ENCODE data around the gene MISP. TPM values are rescaled to one million over a fixed set of nuclear protein-coding genes. Genes with fewer than 3 reads are reported as not detected.

Gene MISP
- total and polyA plus RNA-seq, 2 of the 13 experiments (the other 11 are each of a cell fraction or from before 2014, with no cell fraction given), result 0.67 to 1.3 TPM

DNA sequence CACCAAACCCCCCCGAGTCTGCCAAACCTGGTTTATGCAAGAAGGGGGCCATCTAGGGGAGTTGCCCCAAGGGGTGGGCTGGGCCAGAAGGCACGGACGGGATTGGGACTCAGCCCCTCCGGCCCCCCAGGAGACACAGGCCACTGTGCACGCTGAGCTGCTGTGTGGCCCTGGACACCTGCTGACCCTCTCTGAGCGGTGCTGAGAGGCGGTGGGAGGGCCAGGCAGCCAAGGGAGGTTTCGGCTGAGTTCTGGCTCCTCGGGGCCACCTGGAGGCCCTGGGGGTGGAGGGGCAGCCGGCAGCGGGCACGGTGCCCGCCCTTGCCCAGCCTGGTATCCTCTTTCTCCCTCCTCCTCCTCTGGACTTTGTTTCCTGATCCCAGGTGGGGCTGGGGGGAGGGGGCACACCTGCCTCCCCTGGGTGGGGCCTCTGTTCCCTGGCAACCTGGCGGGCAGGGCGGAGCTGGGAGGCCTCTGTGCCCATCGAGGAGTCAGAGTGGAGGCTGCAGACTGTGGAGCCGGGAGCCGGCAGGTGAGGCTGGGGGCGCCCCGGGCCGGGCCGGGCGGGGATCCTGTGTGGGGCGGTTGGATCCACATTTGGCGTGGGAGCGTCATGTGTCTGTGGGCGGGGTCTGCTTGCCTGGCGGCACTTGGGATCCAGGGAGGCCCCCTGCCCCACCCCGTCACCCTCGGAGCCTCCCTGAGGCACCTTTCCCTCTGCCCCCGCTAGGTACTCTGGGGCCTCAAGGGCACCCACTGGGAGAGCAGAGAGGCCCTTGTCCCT, at the start of gene MISP (continued):
- TF ChIP-seq ZNF567 (CRISPR knock-in tag; IDR thresholded peaks at IDR 0.05; ENCODE audit: borderline replicate concordance) (no peak), JARID2 (CRISPR knock-in tag; IDR thresholded peaks at IDR 0.05; ENCODE audit: insufficient replicate concordance) (no peak), SMC3 (IDR thresholded peaks at IDR 0.05; ENCODE audit: low read length) (no peak), ZNF556 (CRISPR knock-in tag; IDR thresholded peaks at IDR 0.05; ENCODE audit: borderline replicate concordance) (no peak), ZNF331 (CRISPR knock-in tag; IDR thresholded peaks at IDR 0.05) (no peak), RXRA (CRISPR knock-in tag; IDR thresholded peaks at IDR 0.05) (no peak), HNRNPUL1 (IDR thresholded peaks at IDR 0.05; ENCODE audit: low read depth, low read length) (no peak), ELF4 (CRISPR knock-in tag; IDR thresholded peaks at IDR 0.05; ENCODE audit: borderline replicate concordance) (no peak), RARA (CRISPR knock-in tag; IDR thresholded peaks at IDR 0.05) (no peak), NAIF1 (CRISPR knock-in tag; IDR thresholded peaks at IDR 0.05; ENCODE audit: borderline replicate concordance) (no peak), ZNF629 (CRISPR knock-in tag; conservative IDR thresholded peaks at IDR 0.05) (no peak), RORA (CRISPR knock-in tag; IDR thresholded peaks at IDR 0.05) (no peak), ZNF841 (CRISPR knock-in tag; IDR thresholded peaks at IDR 0.05; ENCODE audit: borderline replicate concordance) (no peak), ZNF678 (CRISPR knock-in tag; IDR thresholded peaks at IDR 0.05) (no peak), SP5 (CRISPR knock-in tag; IDR thresholded peaks at IDR 0.05; ENCODE audit: borderline replicate concordance, low read depth) (no peak), POGZ (CRISPR knock-in tag; IDR thresholded peaks at IDR 0.05) (no peak)
- TF ChIP-seq, protein P1, sequence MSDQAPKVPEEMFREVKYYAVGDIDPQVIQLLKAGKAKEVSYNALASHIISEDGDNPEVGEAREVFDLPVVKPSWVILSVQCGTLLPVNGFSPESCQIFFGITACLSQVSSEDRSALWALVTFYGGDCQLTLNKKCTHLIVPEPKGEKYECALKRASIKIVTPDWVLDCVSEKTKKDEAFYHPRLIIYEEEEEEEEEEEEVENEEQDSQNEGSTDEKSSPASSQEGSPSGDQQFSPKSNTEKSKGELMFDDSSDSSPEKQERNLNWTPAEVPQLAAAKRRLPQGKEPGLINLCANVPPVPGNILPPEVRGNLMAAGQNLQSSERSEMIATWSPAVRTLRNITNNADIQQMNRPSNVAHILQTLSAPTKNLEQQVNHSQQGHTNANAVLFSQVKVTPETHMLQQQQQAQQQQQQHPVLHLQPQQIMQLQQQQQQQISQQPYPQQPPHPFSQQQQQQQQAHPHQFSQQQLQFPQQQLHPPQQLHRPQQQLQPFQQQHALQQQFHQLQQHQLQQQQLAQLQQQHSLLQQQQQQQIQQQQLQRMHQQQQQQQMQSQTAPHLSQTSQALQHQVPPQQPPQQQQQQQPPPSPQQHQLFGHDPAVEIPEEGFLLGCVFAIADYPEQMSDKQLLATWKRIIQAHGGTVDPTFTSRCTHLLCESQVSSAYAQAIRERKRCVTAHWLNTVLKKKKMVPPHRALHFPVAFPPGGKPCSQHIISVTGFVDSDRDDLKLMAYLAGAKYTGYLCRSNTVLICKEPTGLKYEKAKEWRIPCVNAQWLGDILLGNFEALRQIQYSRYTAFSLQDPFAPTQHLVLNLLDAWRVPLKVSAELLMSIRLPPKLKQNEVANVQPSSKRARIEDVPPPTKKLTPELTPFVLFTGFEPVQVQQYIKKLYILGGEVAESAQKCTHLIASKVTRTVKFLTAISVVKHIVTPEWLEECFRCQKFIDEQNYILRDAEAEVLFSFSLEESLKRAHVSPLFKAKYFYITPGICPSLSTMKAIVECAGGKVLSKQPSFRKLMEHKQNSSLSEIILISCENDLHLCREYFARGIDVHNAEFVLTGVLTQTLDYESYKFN (CRISPR knock-in tag; conservative IDR thresholded peaks at IDR 0.05), result no peak
- TF ChIP-seq, protein P2, sequence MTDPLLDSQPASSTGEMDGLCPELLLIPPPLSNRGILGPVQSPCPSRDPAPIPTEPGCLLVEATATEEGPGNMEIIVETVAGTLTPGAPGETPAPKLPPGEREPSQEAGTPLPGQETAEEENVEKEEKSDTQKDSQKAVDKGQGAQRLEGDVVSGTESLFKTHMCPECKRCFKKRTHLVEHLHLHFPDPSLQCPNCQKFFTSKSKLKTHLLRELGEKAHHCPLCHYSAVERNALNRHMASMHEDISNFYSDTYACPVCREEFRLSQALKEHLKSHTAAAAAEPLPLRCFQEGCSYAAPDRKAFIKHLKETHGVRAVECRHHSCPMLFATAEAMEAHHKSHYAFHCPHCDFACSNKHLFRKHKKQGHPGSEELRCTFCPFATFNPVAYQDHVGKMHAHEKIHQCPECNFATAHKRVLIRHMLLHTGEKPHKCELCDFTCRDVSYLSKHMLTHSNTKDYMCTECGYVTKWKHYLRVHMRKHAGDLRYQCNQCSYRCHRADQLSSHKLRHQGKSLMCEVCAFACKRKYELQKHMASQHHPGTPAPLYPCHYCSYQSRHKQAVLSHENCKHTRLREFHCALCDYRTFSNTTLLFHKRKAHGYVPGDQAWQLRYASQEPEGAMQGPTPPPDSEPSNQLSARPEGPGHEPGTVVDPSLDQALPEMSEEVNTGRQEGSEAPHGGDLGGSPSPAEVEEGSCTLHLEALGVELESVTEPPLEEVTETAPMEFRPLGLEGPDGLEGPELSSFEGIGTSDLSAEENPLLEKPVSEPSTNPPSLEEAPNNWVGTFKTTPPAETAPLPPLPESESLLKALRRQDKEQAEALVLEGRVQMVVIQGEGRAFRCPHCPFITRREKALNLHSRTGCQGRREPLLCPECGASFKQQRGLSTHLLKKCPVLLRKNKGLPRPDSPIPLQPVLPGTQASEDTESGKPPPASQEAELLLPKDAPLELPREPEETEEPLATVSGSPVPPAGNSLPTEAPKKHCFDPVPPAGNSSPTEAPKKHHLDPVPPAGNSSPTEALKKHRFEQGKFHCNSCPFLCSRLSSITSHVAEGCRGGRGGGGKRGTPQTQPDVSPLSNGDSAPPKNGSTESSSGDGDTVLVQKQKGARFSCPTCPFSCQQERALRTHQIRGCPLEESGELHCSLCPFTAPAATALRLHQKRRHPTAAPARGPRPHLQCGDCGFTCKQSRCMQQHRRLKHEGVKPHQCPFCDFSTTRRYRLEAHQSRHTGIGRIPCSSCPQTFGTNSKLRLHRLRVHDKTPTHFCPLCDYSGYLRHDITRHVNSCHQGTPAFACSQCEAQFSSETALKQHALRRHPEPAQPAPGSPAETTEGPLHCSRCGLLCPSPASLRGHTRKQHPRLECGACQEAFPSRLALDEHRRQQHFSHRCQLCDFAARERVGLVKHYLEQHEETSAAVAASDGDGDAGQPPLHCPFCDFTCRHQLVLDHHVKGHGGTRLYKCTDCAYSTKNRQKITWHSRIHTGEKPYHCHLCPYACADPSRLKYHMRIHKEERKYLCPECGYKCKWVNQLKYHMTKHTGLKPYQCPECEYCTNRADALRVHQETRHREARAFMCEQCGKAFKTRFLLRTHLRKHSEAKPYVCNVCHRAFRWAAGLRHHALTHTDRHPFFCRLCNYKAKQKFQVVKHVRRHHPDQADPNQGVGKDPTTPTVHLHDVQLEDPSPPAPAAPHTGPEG (CRISPR knock-in tag; IDR thresholded peaks at IDR 0.05), result no peak
- TF ChIP-seq, protein P3, sequence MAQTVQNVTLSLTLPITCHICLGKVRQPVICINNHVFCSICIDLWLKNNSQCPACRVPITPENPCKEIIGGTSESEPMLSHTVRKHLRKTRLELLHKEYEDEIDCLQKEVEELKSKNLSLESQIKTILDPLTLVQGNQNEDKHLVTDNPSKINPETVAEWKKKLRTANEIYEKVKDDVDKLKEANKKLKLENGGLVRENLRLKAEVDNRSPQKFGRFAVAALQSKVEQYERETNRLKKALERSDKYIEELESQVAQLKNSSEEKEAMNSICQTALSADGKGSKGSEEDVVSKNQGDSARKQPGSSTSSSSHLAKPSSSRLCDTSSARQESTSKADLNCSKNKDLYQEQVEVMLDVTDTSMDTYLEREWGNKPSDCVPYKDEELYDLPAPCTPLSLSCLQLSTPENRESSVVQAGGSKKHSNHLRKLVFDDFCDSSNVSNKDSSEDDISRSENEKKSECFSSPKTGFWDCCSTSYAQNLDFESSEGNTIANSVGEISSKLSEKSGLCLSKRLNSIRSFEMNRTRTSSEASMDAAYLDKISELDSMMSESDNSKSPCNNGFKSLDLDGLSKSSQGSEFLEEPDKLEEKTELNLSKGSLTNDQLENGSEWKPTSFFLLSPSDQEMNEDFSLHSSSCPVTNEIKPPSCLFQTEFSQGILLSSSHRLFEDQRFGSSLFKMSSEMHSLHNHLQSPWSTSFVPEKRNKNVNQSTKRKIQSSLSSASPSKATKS (CRISPR knock-in tag; IDR thresholded peaks at IDR 0.05), result no peak

Measured in HepG2 (cell line).